Daoy (cell line): ENCODE measurements around the gene DNAJC7. TPM values are rescaled to one million over a fixed set of nuclear protein-coding genes. Genes with fewer than 3 reads are reported as not detected.
A peak's percentile ranks its signal among the peaks of the same experiment; 100 is the strongest.

Experiments
- DNase-seq: peaks from one replicate; pipeline ENCODE4 v3.0.0-alpha.2; 2015; ENCODE audit warnings: low read depth
- total RNA-seq: library from RNA; depleted of rRNA; stranded (reverse); fragments of >200 nt; shearing (Covaris generic); gene quantifications from 2 replicates; pipeline ENCODE4 v1.2.3, GENCODE V29; 2014; rRNA removed

The DNAJC7 gene
- total RNA-seq = 148 and 155 TPM in 2 replicates

DNA sequence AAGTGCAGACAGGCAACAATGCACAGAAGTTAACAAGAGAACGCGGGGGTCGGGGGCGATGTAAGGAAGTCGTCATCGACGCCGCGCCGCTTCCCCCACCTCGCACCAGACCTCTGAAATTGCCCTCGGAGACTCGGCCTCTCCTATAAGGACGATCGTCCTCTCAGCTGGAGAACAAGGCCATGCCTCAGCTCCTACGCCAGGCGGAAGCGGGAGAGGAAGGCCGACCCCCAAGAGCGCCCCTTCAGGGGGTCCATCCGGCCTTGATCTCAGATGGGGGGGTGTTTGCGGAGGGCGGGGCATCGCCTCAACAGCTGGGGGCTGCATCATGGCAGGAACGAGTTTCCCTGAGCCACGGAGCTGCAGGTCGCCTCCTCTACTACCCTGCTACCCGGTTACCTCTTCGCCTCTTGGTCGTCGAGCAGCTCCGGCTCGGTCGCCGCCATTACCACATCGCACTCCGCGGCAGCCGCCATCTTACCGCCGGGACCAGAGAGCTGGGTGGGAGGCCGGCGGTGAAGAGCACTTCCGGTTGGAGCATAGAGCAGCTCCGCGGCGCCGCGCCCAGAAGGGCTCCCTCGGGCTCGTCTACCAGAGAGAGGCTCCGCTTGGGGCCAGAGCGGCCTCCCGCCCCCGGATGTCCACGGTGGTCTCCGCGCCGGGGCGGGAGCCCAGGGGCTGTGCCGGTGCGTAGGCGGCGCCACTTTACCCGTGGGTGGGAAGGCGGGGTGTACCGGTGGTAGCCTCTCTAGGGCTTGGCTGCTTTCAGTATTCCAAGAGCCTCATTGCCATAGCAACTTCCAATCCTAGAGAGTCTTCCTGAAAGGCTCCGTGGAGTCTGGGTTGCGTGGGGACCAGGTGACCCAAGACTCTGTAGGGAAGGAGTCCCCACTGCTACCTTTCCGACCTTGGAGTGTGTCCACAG, at the start of gene DNAJC7:
Gene DNAJC7 (minus strand): TSS at position 499 of the 925 bp plus-strand sequence. CDS start 23 bp downstream, at position 476.
- peak; percentile 96 for DNase-seq

DNA sequence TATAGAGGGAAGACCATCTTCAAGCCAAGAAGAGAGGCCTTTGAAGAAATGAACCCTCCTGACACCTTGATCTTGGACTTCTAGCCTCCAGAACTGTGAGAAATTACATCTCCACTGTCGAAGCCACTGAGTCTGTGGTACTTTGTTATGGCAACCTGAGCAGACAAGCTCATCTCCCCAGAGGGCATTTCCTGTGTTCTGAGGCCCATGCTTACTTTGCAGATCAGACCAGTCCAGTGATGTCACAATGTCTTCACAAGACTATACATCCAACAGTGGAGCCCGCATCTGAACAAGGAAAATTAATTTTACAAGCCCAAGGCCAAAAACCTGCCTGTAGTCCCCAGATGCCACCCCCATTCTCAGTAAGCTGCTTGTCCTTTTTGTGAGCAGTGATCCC, 48.0 kb upstream of the DNAJC7 start:
- no peak for DNase-seq

DNA sequence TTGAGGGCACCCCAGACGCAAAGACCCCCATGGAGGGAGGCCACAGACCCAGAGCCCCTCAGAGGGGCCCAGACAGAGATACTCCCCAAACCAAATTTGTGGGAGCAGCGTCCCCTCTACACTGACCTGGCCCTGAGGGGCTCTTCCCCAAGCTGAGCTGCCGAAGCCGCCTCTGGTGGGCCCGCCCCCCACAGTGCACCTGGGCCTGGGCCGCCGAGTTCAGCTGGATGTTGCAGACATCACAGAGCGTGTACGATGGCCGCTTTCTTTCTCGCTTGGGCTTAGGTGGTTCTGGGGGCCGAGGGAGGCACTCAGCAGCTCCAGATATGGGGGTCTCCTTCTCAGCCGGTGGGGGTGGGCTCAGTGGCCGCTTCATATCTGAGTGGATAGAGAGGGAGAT, 45.4 kb upstream of the DNAJC7 start:
- no peak for DNase-seq

DNA sequence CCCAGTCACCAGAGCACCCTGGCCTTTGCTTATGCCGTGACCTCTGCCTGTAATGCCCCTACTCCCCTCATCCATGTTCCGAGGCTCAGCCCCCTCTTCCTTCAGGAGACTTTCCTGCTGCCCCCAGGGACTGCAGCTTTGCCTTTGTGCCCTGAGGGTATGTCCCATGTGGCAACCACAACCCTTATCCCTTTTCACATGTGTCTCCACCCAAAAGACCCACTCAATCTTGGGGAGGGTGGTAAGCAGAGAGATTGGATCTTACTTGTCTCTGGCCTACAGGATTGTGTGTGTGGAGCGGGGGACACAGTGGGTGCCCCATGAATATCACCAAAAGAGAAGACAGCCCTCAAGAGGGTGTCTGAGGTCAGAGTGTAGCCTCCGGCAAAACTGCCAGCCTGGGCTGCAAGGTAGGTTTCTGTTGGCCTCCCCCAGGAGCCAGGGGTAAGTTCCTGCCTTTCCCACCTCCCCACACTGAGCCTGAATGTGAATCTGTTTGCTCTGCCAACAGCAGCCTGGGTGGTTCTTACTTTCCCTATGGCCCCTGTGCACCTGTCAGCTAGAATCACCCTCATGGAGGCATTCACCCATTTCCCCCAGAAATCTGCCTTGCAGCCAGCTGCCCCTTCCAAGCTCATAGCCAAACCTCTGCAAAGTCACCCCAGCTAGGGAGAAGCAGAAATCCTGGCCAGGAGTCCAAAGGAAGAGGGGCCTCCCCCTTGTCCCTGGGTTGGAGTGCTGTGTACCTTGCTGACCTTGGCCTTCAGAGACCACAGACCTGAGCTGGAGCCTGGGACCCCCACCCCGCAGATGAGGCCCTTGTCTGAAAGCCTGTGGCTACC, 44.6 kb upstream of the DNAJC7 start:
- DNase-seq = no peak

DNA sequence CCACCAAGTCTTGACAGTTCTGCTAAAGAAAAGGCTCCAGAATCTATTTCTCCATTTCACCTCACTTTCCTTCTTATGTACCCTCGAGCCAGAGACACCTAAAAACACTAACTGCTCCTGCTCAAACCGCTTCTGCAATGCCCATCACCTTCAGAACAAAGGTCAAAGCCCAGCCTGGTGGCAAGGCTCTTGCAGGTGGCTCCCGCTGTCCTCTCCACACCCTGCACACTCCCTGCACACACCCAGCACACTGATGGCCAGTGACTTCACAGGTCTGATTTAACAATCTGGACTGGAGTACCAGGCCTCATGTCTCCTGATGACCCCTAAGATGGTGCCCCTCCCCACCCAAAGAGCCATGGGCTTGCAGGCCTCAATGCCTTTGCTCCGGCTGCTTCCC, 43.0 kb upstream of the DNAJC7 start:
- DNase-seq = no peak

- DNase-seq = no peak
Measured at GRCh38 chr17:42059815-42060214, 42.6 kb upstream of the DNAJC7 start.

GRCh38 chr17:42058063-42058462, 40.8 kb upstream of the DNAJC7 start:
- DNase-seq = no peak

- DNase-seq = no peak
Measured at GRCh38 chr17:42056635-42057034, 39.4 kb upstream of the DNAJC7 start.

- DNase-seq = peak; percentile 61
Measured at GRCh38 chr17:42055496-42055895, 38.3 kb upstream of the DNAJC7 start.

DNA sequence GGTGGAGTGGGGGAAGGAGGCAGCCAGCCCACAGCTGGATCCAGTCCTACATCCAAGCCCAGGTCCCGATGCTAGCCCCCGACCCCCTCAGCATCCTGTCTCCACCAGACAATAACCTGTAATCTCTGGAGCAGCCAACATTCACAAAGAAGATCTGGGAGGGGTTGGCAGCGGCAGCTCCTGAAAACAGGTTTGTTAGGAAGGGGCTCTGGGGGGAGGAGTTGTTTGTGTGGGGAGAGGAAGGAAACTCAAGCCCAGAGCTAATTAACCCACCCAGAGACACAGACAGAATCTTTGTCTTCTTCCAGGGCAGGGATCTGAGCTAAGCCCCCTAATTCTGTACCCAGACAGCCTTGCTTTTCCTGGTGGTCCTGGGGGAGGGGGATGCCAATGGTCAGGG, 37.8 kb upstream of the DNAJC7 start:
- DNase-seq = no peak

GRCh38 chr17:42053731-42054500, 36.7 kb upstream of the DNAJC7 start:
- no peak for DNase-seq

DNA sequence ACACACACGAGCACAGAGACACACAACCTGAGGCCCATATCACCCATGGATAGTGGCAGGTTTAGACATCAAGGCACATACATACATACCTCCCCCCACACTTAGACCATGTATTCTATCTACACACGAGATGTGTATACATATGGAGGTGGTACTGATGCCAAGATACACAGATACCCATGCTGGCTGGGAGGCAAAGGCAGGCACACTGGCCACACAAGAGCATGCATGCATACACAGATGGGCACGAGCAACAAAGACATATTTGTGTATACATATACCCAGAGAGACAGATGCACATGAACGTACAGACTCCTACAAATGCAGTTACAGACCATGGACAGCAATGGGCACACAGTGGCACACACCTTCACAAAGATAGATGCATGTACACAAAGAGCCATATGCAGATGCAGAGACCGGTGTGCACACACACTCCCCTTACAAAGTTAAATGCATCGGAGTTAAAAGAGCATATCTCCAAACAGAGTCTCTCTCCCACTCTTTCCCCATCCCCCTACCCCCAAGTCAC, 35.2 kb upstream of the DNAJC7 start:
- DNase-seq = no peak

GRCh38 chr17:42051645-42052044, 34.4 kb upstream of the DNAJC7 start:
- DNase-seq = no peak

DNA sequence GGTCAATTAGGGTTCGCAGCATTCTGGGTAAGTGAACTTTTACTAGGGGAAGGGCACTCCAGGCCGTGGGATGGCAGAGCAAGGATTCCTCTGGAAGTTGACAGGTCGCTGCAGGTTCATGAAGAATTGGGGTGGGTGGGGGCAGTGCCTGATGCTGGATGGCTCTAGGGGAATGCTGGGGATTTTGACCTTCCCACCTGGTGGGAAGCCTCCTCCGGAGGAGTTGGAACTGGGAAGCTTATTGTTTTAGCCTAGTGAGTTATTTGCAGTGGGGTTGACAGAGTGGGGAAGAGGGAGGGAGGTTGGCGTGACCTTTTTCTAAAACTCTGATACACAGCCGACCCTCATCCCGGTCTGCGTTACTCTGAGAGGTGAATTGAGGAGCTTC, 33.8 kb upstream of the DNAJC7 start:
- no peak for DNase-seq

DNA sequence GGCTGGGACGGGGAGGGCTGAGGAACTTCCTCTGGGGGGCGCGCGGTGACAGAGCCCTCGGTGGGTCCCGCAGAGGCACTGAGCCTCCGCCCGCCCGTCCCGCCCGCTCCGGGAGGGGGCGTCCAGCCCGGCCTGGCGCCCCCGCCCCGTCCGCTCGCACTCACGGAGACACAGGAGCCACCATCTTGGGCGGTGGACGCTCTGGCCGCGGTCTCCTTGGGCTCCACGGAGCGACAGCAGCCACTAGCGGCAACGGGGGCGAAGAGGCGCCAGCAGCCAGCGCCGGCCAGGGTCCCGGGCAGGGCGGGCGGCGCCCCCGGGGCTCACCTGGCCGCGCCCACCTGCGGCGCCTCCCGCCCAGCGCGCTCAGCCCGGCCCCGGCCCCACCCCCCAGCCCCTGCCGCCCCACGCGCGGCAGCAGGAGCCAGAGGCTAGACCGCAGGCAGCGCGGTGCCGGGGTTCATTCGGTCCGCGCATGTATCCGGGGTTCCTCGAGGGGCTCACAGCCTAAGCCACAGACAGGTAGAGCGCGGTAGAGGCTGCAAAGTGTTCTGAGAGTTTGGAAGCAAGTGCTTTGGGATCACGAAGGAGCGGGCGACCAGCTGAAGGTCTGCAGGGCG, 33.3 kb upstream of the DNAJC7 start, which contains the start of gene C17orf113:
Gene C17orf113 (minus strand): TSS at position 209 of the 620 bp plus-strand sequence. CDS start 7,225 bp downstream, outside the sequence.
- peak; percentile 67 for DNase-seq

- DNase-seq = no peak
Measured at GRCh38 chr17:42049834-42050392, 32.7 kb upstream of the DNAJC7 start.

DNA sequence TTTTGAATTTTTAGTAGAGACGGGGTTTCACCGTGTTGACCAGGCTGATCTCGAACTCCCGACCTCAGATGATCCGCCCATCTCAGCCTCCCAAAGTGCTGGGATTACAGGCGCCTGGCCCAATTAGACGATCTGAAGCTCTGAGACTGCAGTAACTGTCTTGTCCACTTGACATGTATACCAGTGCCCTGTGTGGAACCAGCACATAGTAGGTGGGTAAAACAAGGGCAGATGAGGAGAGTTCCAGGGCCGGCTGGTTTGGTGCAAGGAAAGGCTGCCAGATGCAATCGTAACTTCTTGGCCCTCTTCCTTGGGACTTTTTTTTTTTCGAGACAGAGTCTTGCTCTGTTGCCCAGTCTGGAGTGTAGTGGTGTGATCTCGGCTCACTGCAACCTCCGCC, 30.1 kb upstream of the DNAJC7 start:
- no peak for DNase-seq

GRCh38 chr17:42045719-42046118, 28.5 kb upstream of the DNAJC7 start:
- DNase-seq = no peak

- DNase-seq = no peak
Measured at GRCh38 chr17:42042598-42043319, 25.5 kb upstream of the DNAJC7 start.

DNA sequence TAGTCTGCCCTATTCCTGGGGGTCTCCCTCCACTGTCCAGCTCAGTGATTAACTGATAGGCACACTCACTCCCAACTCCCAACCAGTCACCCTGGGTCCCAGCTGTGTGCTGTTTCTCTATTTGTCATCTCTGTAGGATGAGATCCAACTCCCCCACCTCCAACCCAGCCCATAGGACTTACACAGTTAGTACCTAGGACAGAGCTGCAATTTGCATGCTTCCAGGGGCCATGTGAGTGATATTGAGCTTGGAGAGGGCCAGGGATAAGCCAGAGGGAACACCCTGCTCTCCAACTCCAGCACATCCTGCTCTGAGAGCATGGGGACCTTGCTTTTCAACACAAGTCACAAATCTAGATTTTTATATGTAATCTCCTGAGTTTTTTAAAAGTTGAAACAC, 24.4 kb upstream of the DNAJC7 start:
- DNase-seq = no peak
